BLaER1 (cell line): ENCODE measurements around the gene RACGAP1.

Experiments used
- H3K27ac ChIP-seq: shearing (Covaris generic); formaldehyde crosslinking; 2 replicates; pipeline ENCODE4 v1.8.1; 2022
- H3K27me3 ChIP-seq: shearing (Covaris generic); formaldehyde crosslinking; 2 replicates; pipeline ENCODE4 v1.8.1; 2022
- H3K36me3 ChIP-seq: shearing (Covaris generic); formaldehyde crosslinking; 2 replicates; pipeline ENCODE4 v1.8.1; 2022
- H3K4me1 ChIP-seq: shearing (Covaris generic); formaldehyde crosslinking; 2 replicates; pipeline ENCODE4 v1.8.1; 2022
- H3K4me2 ChIP-seq: shearing (Covaris generic); formaldehyde crosslinking; 2 replicates; pipeline ENCODE4 v1.8.1; 2022
- H3K4me3 ChIP-seq: shearing (Covaris generic); formaldehyde crosslinking; 2 replicates; pipeline ENCODE4 v1.8.1; 2022
- H3K9ac ChIP-seq: shearing (Covaris generic); formaldehyde crosslinking; 2 replicates; pipeline ENCODE4 v1.8.1; 2022
- H3K9me3 ChIP-seq: shearing (Covaris generic); formaldehyde crosslinking; 2 replicates; pipeline ENCODE4 v1.8.1; 2022
- H4K20me1 ChIP-seq: shearing (Covaris generic); formaldehyde crosslinking; 2 replicates; pipeline ENCODE4 v1.8.1; 2022
- Cebpa-rat ChIP-seq: shearing (Covaris generic); IDR thresholded peaks from 2 replicates; pipeline ENCODE4 v1.8.1; 2022

RACGAP1 gene

DNA sequence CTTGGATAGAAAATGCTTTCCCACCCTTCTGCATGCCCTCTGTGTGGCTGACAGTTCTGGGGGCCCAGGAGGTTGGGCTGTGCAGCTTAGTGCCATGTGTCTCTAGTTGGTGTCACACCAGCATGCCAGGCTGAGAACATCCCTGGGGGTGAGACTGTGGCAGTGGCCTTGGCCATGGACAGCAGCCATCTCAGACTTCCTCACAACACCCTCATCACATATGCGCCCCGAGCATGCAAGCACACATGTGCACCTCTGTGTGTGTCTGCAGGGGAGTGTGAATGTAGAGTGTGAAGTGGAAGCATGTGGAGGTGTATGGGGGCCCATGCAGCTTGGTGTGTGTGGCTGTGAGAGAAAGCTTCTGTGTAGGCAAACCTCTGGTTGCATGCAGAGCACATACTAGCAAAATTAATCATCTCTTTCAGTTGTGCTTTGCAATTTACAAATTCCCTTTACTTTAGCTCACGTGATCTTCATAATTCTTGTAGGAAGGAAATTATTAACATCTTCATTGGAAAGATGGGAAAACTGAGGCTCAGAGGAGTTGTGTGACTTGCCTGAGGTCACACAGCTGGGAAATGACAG, 40.5 kb upstream of the RACGAP1 start:
- no peak overlapping the region for H3K4me3 ChIP-seq
- TF ChIP-seq Cebpa-rat = no peak
- no peaks in the 10 kb centered on the region for H3K27me3 ChIP-seq
- no peaks in the 10 kb centered on the region for H3K36me3 ChIP-seq
- no peak overlapping the region for H3K27ac ChIP-seq
- peak overlapping the region; percentile 29; the same call in 1 of the 2 replicates for H3K4me2 ChIP-seq
- H4K20me1 ChIP-seq = no peaks in the 10 kb centered on the region
- no peaks in the 10 kb centered on the region for H3K9me3 ChIP-seq
- peaks cover 40% of the 10 kb centered on the region for H3K4me1 ChIP-seq
- H3K9ac ChIP-seq = no peak overlapping the region

DNA sequence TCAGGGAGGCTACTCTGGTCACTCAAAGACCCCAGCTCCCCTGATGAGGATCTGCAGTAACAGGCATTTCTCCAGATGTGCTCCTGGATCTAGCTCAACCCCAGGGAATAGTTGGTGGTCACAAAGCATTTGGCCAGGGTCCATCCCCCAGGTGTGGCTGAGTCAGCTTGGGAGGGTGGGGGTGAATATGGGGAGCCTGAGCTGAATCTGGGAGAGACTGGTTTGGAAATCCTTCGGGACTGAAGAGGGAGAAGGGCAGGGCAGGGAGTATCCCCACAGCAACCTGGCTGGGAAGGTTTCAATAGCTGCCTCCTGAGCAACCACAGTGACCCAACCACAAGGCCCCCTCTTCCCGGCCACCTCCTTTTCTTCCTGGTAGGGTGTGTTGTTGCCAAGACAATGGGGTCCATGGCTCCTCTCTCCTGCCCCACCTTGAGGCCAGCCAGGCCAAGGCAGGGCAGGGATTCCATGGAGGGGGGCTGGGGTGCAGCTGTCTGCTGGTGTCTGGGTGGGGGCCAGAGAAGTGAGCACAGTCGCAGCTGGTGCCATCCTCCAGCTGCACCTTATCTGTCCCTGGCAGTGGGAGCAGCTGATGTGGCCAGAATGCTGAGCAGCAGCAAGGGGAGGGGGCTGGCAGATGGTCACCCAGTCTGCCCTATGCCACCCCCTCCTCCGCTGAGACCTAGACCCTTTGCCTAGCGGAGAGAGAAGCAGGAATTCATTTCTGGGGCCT, 37.6 kb upstream of the RACGAP1 start:
- Histone ChIP-seq H4K20me1 (no peaks in the 10 kb centered on the region), H3K9me3 (no peaks in the 10 kb centered on the region), H3K27ac (no peak overlapping the region), H3K9ac (no peak overlapping the region), H3K4me3 (no peak overlapping the region), H3K4me2 (peak overlapping the region; percentile 39), H3K27me3 (peaks cover 8% of the 10 kb centered on the region; the same call in 1 of the 2 replicates), H3K4me1 (peaks cover 45% of the 10 kb centered on the region), H3K36me3 (0 out of 2 replicates have a peak, but pooled peaks cover 6% of the 10 kb centered on the region)
- TF ChIP-seq Cebpa-rat = no peak

DNA sequence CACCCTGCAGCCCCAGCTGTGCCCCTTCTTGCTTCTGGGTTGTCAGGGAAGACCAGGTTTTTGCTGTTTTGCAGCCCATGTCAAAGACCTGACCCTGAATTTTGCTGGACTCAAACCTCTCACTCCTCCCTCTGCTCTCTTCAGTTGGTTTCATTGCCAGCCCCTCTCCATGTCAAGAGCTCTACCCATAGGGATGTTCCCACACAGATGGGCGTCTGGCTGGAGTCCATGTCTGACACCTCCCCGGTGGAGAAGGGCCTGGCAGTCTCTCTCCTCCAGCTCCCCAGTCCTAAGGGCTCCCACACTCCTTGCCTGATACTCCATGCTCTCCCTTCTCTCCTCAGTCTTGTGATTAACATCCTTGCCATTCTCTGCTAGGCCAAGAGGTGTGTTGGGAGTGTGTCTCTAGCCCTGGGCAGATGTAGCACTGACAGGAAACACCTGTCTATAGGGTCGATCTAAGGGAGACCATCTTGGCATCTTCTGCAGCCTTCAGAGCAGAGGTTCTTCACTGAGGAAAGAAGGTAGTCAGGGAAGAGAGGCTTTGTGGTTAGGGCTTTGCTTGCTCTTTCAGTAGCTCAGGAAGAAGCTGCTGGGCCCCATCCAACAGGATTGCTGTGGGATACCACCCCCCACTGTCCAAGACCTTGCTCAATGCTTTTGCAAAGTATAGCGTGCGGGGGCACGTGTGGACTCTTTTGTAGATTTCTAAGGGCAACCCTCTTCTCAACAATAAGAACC, 36.8 kb upstream of the RACGAP1 start:
- no peak overlapping the region for H3K27ac ChIP-seq
- no peak overlapping the region for H3K9ac ChIP-seq
- H3K9me3 ChIP-seq = no peaks in the 10 kb centered on the region
- no peak for TF ChIP-seq Cebpa-rat
- peak overlapping the region; percentile 39 for H3K4me2 ChIP-seq
- H3K4me1 ChIP-seq = peaks cover 47% of the 10 kb centered on the region
- no peaks in the 10 kb centered on the region for H4K20me1 ChIP-seq
- H3K27me3 ChIP-seq = peaks cover 13% of the 10 kb centered on the region
- H3K4me3 ChIP-seq = no peak overlapping the region
- H3K36me3 ChIP-seq = 0 out of 2 replicates have a peak, but pooled peaks cover 6% of the 10 kb centered on the region

DNA sequence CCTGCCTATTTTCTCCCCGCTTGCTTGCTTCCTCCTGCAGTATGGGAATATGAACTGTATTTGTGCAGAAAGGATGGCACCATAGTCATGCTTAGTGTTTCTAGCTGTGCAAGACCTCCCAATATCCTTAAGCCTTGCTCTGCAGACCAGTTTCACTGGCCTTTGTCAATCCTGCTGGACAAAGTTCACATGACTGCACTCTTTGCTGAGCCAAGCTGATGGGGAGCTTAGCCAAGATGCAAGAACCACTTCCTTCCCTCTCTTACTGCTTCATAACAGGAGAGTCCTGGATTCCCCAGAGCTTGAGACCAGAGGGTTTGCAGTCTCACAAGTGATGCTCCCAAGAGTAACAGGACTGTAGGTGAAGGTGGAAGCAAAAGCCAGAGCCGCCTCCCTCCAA, 35.9 kb upstream of the RACGAP1 start:
- no peak for TF ChIP-seq Cebpa-rat
- 0 out of 2 replicates have a peak, but pooled peaks cover 6% of the 10 kb centered on the region for H3K36me3 ChIP-seq
- peaks cover 50% of the 10 kb centered on the region for H3K4me1 ChIP-seq
- H4K20me1 ChIP-seq = peaks cover 8% of the 10 kb centered on the region; the same call in 1 of the 2 replicates
- no peak overlapping the region for H3K27ac ChIP-seq
- peaks cover 23% of the 10 kb centered on the region for H3K27me3 ChIP-seq
- H3K4me3 ChIP-seq = no peak overlapping the region
- H3K9me3 ChIP-seq = no peaks in the 10 kb centered on the region
- no peak overlapping the region for H3K4me2 ChIP-seq
- no peak overlapping the region for H3K9ac ChIP-seq

DNA sequence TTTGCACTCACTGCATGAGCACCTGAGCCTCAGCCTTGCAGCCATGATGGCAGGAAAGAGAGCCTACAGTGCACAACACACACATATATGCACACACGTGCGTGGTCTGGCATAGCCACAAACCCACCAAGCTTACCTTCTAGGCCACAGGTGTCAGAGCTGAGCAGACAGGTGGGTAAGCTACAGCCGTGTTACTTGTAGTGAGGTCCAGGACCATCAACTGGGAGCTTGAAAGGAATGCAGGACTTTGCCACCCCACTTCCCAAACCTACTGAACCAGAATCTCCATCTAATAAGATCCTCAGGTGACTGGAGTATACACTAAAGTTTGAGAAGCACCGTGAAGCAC, 34.8 kb upstream of the RACGAP1 start:
- H3K9ac ChIP-seq = no peak overlapping the region
- H3K27ac ChIP-seq = no peak overlapping the region
- H3K9me3 ChIP-seq = no peaks in the 10 kb centered on the region
- H3K36me3 ChIP-seq = 0 out of 2 replicates have a peak, but pooled peaks cover 6% of the 10 kb centered on the region
- H3K27me3 ChIP-seq = peaks cover 28% of the 10 kb centered on the region
- peaks cover 52% of the 10 kb centered on the region for H3K4me1 ChIP-seq
- H4K20me1 ChIP-seq = peaks cover 8% of the 10 kb centered on the region; the same call in 1 of the 2 replicates
- no peak overlapping the region for H3K4me2 ChIP-seq
- no peak overlapping the region for H3K4me3 ChIP-seq
- no peak for TF ChIP-seq Cebpa-rat

DNA sequence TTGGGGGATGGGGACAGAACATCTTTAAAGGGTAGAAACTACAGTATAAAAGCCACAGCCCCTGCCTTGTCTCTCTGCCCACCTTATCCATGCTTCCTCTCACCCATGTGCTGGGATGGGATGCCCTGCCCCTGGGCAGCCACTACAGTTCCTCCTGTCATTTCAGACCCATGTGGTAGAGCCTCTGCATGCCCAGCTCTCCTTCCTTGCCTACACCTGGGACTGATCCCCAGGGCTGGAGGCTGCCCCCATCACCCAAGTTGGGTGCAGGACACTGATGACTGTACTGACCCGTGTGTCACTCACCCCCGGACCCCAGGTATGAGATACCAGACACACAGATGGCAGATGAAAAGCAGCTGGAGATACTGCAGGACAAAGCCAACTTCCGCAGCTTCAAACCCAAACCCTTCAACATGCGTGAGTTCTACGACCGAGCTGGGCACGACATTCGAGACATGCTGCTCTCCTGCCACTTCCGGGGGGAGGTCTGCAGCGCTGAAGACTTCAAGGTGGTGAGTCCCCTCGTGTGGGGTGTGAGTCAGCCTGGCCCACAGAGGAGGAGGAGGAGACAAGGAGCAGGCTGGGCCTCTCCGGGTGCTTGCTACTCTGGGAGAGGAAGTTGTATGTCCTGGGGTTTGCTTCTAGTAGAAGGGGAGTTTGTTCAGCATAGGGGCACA, 34.3 kb upstream of the RACGAP1 start:
- H3K4me2 ChIP-seq = no peak overlapping the region
- no peak overlapping the region for H3K9ac ChIP-seq
- H3K4me3 ChIP-seq = no peak overlapping the region
- no peak for TF ChIP-seq Cebpa-rat
- H3K27me3 ChIP-seq = peaks cover 28% of the 10 kb centered on the region
- H3K27ac ChIP-seq = no peak overlapping the region
- peaks cover 52% of the 10 kb centered on the region for H3K4me1 ChIP-seq
- 0 out of 2 replicates have a peak, but pooled peaks cover 6% of the 10 kb centered on the region for H3K36me3 ChIP-seq
- peaks cover 8% of the 10 kb centered on the region; the same call in 1 of the 2 replicates for H4K20me1 ChIP-seq
- no peaks in the 10 kb centered on the region for H3K9me3 ChIP-seq

DNA sequence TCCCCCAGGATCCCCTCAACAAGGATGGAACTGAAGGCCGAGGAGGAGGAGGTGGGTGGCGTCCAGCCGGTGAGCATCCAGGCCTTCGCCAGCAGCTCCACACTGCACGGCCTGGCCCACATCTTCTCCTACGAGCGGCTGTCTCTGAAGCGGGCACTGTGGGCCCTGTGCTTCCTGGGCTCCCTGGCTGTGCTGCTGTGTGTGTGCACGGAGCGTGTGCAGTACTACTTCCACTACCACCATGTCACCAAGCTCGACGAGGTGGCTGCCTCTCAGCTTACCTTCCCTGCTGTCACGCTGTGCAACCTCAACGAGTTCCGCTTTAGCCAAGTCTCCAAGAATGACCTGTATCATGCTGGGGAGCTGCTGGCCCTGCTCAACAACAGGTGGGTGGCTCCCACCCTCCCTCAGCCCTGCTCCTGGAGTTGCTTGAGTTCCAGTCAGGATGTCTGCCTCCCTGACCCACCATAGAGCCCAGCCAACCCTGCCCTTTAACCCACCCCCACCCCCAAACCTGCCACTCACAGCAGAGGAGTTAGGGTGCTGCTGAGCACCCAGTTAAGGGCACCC, 33.5 kb upstream of the RACGAP1 start:
- no peak overlapping the region for H3K27ac ChIP-seq
- H3K27me3 ChIP-seq = peaks cover 28% of the 10 kb centered on the region
- no peak overlapping the region for H3K4me3 ChIP-seq
- H3K9me3 ChIP-seq = no peaks in the 10 kb centered on the region
- peak overlapping the region; percentile 92; the same call in 1 of the 2 replicates for H3K4me2 ChIP-seq
- 0 out of 2 replicates have a peak, but pooled peaks cover 6% of the 10 kb centered on the region for H3K36me3 ChIP-seq
- H3K4me1 ChIP-seq = peaks cover 52% of the 10 kb centered on the region
- no peak overlapping the region for H3K9ac ChIP-seq
- no peak for TF ChIP-seq Cebpa-rat
- H4K20me1 ChIP-seq = peaks cover 8% of the 10 kb centered on the region; the same call in 1 of the 2 replicates

DNA sequence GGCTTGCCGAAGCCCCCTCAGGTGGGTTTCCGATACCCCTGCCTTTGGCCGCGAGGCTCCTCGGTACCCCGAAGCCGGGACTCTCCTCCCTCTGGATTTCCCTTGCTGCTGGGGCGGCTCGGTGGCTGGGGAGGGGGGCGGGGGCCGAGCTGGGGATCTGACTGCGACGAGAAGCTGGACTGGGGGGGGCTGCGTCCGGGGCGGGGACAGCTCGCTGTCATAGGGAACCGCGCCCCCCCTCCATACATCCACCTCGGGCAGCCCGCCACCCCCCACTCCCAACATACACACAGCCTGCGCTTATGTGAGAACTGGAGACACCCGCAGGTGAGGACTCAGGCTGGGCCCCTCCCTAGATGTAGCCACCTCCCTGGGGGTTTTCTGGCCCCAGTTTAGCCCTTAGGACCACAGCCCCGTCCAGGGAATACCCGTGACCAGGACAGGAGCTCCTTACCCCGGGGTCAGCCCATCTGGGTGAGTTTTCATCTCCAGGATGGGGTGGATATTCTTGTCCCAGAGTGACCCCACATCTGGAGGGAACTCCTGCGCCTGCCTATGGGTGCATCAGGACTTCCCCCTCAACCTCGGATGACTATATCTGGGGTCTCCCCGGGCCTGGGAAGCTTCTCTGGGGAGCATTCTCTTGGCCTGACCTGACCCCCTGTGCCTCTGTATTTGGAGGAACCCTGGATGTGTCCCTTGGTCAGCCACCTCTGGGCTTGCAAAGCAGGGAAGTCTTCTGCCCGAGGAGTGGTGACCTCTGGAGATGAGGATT, 32.8 kb upstream of the RACGAP1 start:
- peak overlapping the region; percentile 92 for H3K4me2 ChIP-seq
- H3K9ac ChIP-seq = peak overlapping the region; percentile 72
- H3K27ac ChIP-seq = peak overlapping the region; percentile 51
- 0 out of 2 replicates have a peak, but pooled peaks cover 6% of the 10 kb centered on the region for H3K36me3 ChIP-seq
- peaks cover 8% of the 10 kb centered on the region; the same call in 1 of the 2 replicates for H4K20me1 ChIP-seq
- no peaks in the 10 kb centered on the region for H3K9me3 ChIP-seq
- peaks cover 28% of the 10 kb centered on the region for H3K27me3 ChIP-seq
- peaks cover 48% of the 10 kb centered on the region for H3K4me1 ChIP-seq
- no peak for TF ChIP-seq Cebpa-rat
- peak overlapping the region; percentile 78 for H3K4me3 ChIP-seq
